Sigmoid colon (tissue), 4 donors: ENCODE data around the gene SOX15.

Experiments
- EP300 ChIP-seq, 4 donors: sonication (generic); formaldehyde crosslinking; IDR thresholded peaks; one replicate each; pipeline ENCODE4 v1.6.1; 2017; ENCODE audit warnings: antibody characterized with exemption in 4 of 4
- POLR2A ChIP-seq, 2 donors: fragments of 450-650 bp; IDR thresholded peaks; one replicate each; pipeline ENCODE4 v1.6.1; 2016; ENCODE audit warnings: antibody characterized with exemption in 2 of 2, mild to moderate bottlenecking in 2 of 2, moderate library complexity in 2 of 2
- POLR2AphosphoS5 ChIP-seq, 4 donors: sonication (generic); formaldehyde crosslinking; IDR thresholded peaks; one replicate each; pipeline ENCODE4 v1.6.1; 2017; ENCODE audit warnings: antibody characterized with exemption in 4 of 4
- TF ChIP-seq, protein P1 (sequence below), 4 experiments: fragments of 450-650 bp in 3 of 4; fragments of 200-600 bp in 1 of 4; IDR thresholded peaks; one replicate each; pipeline ENCODE4 v1.5.1; 2016 to 2019; ENCODE audit warnings: antibody characterized with exemption in 4 of 4, mild to moderate bottlenecking in 3 of 4, moderate library complexity in 2 of 4

- TF ChIP-seq, protein P1, sequence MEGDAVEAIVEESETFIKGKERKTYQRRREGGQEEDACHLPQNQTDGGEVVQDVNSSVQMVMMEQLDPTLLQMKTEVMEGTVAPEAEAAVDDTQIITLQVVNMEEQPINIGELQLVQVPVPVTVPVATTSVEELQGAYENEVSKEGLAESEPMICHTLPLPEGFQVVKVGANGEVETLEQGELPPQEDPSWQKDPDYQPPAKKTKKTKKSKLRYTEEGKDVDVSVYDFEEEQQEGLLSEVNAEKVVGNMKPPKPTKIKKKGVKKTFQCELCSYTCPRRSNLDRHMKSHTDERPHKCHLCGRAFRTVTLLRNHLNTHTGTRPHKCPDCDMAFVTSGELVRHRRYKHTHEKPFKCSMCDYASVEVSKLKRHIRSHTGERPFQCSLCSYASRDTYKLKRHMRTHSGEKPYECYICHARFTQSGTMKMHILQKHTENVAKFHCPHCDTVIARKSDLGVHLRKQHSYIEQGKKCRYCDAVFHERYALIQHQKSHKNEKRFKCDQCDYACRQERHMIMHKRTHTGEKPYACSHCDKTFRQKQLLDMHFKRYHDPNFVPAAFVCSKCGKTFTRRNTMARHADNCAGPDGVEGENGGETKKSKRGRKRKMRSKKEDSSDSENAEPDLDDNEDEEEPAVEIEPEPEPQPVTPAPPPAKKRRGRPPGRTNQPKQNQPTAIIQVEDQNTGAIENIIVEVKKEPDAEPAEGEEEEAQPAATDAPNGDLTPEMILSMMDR (IDR thresholded peaks at IDR 0.05): no peak
- no peak for TF ChIP-seq POLR2A (IDR thresholded peaks at IDR 0.05)
- no peak for TF ChIP-seq POLR2AphosphoS5 (IDR thresholded peaks at IDR 0.05)
- no peak for TF ChIP-seq EP300 (IDR thresholded peaks at IDR 0.05)
Observed at GRCh38 chr17:7551396-7551795, 38.5 kb downstream of the SOX15 start.
